ENCODE results near the gene CCDC117.
A peak's percentile ranks its signal among the peaks of the same experiment; 100 is the strongest.
"Not testable (repeated sequence)": the region's sequence is repeated elsewhere in the genome, so short reads cannot be mapped to it uniquely, and the experiment has no call there.

CCDC117 gene

GRCh38 chr22:28798810-28799605, 26.5 kb downstream of the CCDC117 start:
- peak overlapping the region; percentile 94 to 100 for H3K27ac ChIP-seq
- H3K4me3 ChIP-seq = peak overlapping the region; percentile 97
- TF ChIP-seq CTCF (IDR thresholded peaks at IDR 0.05) = no peak
- DNase-seq (ENCODE audit: low spot score) = peak; percentile 78

- Histone ChIP-seq H3K4me3 (peak overlapping the region; percentile 97), H3K27ac (peak overlapping the region; percentile 94 to 100)
- peak; percentile 83 for DNase-seq (ENCODE audit: low spot score)
- TF ChIP-seq CTCF (IDR thresholded peaks at IDR 0.05) = no peak
Observed at GRCh38 chr22:28799606-28800307, 27.3 kb downstream of the CCDC117 start.

- TF ChIP-seq CTCF (IDR thresholded peaks at IDR 0.05) = no peak
- peak within 1 kb of the TSS; percentile 97 for H3K4me3 ChIP-seq
- peak within 1 kb of the TSS; percentile 94 to 100 for H3K27ac ChIP-seq
Observed at GRCh38 chr22:28800308-28801041, 28.0 kb downstream of the CCDC117 start, which contains the start of gene XBP1. Gene XBP1 (minus strand): TSS chr22:28800569.

GRCh38 chr22:28801845-28802594, 29.5 kb downstream of the CCDC117 start:
- DNase-seq (ENCODE audit: low spot score) = no peak
- Histone ChIP-seq H3K27ac (peak overlapping the region; percentile 13 to 52), H3K4me3 (peak overlapping the region; percentile 97)
- TF ChIP-seq CTCF (IDR thresholded peaks at IDR 0.05) = no peak

More at GRCh38 chr22:28800308-28801041, 28.0 kb downstream of the CCDC117 start, which contains the start of gene XBP1:
- peak; percentile 95 for DNase-seq (ENCODE audit: low spot score)

DNA sequence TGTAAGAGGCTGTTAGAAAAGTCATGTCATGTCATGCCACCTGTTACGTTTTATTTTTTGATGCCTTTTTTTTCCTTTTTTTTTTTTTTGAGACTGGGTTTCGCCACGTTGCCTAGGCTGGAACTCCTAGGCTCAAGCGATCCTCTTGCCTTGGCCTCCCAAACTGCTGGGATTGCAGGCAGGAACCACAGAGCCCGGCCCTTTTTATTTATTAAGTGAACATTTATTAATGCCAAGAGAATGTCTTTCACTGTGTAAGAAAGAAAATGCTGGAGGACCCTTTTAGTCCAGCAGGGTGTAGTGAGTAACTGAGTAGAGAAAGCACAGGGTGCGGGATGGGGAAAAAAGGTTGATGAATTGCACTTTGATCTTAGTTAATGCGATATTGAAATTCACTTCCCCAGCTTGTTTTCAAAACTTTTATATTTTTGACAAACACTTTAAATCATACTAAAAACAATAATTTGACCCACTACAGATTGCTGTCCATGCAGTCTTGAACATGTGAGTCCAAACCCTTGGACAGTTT, 30.2 kb downstream of the CCDC117 start:
- DNase-seq (ENCODE audit: low spot score) = no peak
- peak overlapping the region; percentile 13 to 52 for H3K27ac ChIP-seq
- no peak overlapping the region for H3K4me3 ChIP-seq
- TF ChIP-seq CTCF (IDR thresholded peaks at IDR 0.05) = no peak

DNA sequence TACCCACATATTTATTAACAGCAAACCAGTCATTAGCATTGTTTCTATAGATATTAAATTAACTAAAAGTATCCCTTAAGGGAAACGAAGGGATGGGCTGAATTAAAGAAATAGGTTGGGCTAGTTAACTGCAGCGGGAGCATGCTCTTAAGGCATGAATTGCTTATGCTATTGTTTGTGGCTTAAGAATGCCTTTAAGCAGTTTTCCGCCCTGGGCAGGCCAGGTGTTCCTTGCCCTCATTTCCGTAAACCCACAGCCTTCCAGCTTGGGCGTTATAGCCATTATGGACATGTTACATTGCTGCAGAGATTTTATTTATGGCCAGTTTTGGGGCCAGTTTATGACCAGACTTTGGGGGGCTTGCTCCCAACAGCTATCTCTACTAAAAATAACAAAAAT, 32.9 kb downstream of the CCDC117 start:
- H3K4me3 ChIP-seq; H3K27ac ChIP-seq; DNase-seq (ENCODE audit: low spot score): not testable (repeated sequence)

Data from coronary artery (tissue), 2 donors.